T follicular helper cell (primary cell): ENCODE data around the gene BNC2.
"Not testable (repeated sequence)": the region's sequence is repeated elsewhere in the genome, so short reads cannot be mapped to it uniquely, and the experiment has no call there.

Source experiments
- DNase-seq: peaks from one replicate; pipeline ENCODE4 v3.0.0-alpha.2; 2020; ENCODE audit warnings: low read depth

The BNC2 gene

GRCh38 chr9:16450578-16450977 lies 419.9 kb downstream of the BNC2 start:
- DNase-seq = no peak

- no peak for DNase-seq
Measured at GRCh38 chr9:16450043-16450442, 420.4 kb downstream of the BNC2 start.

DNA sequence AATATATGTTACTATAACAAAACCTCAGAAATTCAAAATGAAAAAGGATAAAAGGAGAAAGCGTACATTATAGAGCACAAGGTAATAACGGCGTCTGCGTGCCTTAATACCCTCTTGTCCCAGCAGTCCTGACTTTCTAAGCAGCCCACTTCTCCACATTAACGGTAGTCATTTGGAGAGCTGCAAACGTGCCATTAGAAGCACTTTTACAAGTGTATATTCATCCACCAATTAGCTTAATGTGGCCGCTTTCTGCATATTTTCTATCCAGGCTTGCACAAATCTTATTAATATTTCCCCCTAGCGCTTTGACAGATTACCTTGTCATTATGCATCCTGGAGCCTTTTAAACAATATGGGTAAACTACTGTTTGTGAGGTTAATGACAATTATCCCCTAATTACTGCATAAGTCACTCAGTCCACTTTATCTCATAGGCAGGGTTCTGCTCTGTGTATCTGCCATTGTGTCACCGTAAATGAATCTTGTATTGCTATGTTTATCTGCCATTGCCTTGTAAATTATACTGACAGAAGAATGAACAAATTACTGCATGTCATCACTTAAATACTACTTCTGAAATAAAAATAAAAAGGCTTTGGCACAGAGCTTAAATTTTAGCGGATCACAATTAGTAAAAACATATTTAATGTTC lies 421.3 kb downstream of the BNC2 start:
- no peak for DNase-seq

DNA sequence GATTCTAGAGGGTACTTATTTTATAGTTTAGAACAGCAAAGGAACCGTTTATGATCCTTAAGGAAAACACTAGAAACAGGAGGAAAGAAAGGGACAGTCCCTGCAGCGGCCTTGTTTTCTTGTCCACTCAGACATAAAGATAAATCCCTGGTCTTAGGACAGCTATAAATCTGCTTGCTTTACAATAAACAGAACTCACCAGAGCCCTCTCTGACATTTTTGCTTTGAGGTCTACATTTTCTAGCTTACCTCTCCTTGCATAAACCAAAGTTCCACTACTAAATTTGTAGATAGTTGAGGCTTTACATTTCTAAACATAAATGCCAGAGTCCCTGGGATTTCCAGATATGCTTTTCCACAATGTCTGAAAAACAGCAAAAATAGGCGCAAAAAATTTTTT lies 422.5 kb downstream of the BNC2 start:
- no peak for DNase-seq

- DNase-seq = no peak
Measured at GRCh38 chr9:16446636-16447035, 423.8 kb downstream of the BNC2 start.

- no peak for DNase-seq
Measured at GRCh38 chr9:16445141-16445920, 425.1 kb downstream of the BNC2 start.

- no peak for DNase-seq
Measured at GRCh38 chr9:16442622-16443021, 427.8 kb downstream of the BNC2 start.

GRCh38 chr9:16441791-16442190 lies 428.7 kb downstream of the BNC2 start:
- DNase-seq = no peak

- DNase-seq = not testable (repeated sequence)
Measured at GRCh38 chr9:16438831-16439230, 431.6 kb downstream of the BNC2 start.

DNA sequence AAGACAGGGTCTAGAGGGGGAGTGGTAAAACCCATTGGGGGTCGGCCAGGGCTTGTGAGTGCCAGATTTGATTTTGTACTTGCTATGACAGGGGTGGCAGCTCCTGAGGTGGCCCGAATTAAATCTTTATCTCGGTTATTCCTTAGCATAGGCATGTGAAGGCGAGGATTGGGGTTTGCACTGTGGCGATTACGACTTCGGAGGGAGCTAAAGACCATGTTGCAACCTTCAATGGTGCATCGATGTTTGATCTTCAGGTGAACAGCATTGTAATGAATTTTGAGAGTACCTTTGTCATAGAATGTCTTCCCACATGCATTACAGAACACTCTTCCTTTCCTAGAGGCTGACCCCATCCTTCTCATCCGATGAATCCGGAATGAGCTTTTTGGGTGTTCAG lies 433.9 kb downstream of the BNC2 start:
- no peak for DNase-seq

DNA sequence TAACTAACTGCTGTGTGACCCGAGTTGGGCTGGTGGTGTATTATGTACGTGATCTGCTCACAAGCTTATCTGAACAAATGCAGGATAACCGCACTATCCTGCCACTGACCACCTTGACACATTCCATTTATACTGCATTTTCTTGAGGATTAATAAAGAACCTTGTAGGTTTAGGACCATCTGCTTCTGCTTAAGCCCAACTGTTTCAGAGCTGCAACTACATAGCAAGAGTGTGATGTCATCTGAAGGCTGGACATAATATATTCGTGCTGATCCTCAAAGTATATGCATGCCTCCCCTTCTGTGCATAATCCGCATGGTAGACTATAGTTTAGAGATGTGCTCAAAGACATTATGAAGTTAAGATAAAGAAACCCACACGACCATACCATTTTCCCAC lies 435.9 kb downstream of the BNC2 start:
- no peak for DNase-seq

DNA sequence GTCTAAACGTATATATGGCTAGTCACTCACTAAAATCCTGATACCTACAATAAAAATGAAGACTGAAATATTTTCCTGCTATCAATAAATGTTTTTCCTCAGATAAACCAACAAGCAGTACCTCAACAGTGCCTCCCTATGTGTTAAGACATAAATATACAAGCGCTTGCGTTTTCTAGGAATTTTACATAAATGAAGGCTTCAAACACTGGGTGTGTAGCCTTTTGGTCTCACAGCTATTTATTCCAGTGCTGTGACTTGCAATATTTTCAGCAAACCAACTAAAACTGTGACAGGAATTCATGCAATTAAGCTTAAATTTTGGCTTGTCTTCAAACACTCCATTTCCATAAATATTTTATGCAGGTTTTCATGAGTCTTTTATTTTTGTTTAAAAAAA lies 437.0 kb downstream of the BNC2 start:
- no peak for DNase-seq

DNA sequence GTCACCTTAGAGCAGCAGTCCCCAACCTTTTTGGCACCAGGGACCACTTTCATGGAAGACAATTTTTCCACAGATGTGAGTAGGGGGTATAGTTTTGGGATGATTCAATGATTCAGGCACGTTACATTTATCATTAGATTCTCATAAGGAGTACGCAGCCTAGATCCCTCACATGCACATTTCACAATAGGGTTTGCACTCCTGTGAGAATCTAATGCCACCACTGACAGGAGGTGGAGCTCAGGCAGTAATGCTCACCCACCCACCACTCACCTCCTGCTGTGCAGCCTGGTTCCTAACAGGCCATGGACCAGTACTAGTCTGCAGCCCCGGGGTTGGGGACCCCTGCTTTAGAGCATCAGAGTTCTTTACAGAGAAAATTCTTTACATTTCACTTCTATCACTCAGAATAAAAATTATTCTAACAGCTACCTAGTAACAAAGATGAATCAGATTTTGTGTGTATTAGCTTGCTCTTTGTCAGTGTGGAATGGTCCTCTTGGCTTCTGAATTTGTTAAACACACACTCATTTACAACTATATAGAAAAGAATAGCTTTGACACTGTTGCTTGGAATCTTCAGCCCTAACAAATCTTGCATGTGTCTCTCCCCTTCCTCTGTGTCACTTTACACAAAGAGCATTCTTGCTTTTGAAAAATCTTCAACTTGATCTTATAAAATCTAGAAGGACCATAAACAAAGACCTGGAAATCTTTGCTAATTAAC lies 438.6 kb downstream of the BNC2 start:
- DNase-seq = no peak

GRCh38 chr9:16429671-16430070 lies 440.8 kb downstream of the BNC2 start:
- no peak for DNase-seq

DNA sequence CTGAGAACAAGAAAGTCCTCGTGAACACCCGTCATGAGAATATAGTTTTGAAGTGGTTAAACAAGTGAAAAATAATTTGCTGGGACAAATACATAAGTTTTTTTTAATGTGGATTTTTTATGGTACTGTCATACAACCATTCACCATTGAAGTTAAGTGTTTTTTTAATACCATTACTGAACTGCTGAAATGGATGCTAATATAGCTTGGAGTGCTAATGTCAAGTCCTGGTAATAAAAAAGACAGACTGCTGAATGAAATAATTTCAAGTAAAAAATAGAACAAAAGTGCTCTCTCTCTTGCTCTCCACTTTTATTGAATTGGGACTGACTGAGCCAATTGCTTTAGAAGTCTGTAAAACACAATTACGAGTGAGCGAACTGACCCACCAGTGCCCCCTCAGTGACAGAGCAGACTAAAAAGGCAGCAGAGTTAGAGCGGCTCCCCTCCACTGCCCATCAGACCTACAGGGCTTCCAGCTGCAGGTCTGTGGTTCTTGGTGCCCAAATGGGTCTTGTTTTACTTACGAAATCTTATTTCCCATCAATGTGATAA lies 442.5 kb downstream of the BNC2 start:
- DNase-seq = no peak

- DNase-seq = no peak
Measured at GRCh38 chr9:16426716-16427115, 443.8 kb downstream of the BNC2 start.

DNA sequence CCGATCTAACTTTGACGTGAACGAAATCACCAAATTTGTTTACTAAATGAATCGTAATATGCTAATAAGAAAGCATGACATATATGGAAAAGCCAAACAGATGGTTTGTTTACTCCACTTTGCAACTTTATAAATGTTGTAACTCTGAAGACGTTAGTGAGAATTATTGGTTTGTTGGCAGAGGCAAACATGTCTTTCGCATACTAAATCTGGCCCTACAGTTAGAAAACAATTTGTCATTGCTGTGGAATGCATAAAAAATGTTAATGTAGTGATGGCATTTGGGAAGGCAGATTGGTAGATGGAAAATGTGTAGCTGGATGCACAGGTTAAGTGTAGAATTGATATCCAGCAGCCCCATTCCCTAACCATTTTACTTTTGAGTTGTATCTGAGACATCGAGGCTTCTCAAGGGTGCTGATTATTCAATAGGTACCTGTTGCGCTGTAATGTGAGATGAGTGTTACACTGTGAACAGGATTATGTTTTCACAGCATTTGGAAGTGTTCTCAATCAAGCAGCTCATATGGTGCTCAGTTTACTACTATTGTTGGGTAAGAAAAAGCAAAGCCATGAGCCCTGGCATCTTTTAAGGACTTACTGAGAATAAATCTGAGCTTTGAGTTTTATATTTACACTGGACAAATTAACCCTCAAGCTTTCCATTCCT lies 444.8 kb downstream of the BNC2 start:
- no peak for DNase-seq

DNA sequence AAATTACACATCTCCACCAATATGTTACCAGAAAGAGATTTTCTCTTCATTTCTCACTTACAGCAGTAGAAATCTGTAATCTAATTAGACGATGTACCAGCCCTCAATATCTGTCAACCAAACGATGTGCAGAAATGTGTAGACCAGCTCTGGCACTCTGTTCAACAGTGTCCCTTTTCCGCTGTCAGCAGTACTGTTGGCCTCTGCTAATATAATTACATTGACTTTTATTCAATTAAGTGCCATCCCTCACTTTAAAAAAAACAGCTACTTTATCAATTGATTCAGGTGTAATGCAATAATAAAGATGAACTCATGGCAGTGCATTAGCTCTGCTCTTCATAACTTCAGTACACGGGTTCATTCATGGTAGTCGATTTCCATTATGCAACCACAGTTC lies 448.4 kb downstream of the BNC2 start:
- no peak for DNase-seq

- no peak for DNase-seq
Measured at GRCh38 chr9:16421532-16421931, 448.9 kb downstream of the BNC2 start.

GRCh38 chr9:16419124-16419523 lies 451.3 kb downstream of the BNC2 start:
- DNase-seq = no peak

GRCh38 chr9:16418721-16419120 lies 451.7 kb downstream of the BNC2 start:
- no peak for DNase-seq

GRCh38 chr9:16417749-16418148 lies 452.7 kb downstream of the BNC2 start:
- no peak for DNase-seq
